ENCODE results near the gene RPTOR. TPM values are rescaled to one million over a fixed set of nuclear protein-coding genes. Genes with fewer than 3 reads are reported as not detected.

RPTOR gene
- total RNA-seq, 1 donor from 2014 or later, result 65.9 TPM

DNA sequence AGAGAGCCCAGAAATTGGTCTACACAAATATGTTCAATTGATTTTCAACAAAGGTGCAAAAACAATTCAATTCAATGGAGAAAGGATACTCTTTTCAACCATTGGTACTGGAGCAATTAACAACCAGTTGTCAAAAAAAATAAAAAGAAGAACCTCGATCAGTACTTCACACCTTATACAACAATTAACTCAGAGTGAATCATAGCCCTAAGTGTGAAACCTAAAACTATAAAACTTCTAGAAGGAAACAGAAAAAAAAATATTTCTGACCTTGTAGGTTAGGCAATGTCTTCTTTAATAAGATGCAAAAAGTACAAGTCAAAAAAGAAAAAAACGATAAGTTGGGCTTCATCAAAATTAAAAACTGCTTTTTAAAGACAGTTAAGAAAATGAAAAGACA is 390.9 kb downstream of the RPTOR start:
- Mint-ChIP-seq H3K27me3 (no peaks in the 10 kb centered on the region), H3K27ac (no peak overlapping the region), H3K9me3 (no peaks in the 10 kb centered on the region), H3K4me3 (no peak overlapping the region), H3K4me1 (peaks cover 29% of the 10 kb centered on the region), H3K36me3 (ENCODE audit: low read depth) (peaks cover 9% of the 10 kb centered on the region)
- DNase-seq, result no peak
- ChIA-PET POLR2A (no interaction called here), CTCF (no interaction called here)
- intact Hi-C loops (cut with micrococcal nuclease), result no loop called here
- TF ChIP-seq, protein P1, sequence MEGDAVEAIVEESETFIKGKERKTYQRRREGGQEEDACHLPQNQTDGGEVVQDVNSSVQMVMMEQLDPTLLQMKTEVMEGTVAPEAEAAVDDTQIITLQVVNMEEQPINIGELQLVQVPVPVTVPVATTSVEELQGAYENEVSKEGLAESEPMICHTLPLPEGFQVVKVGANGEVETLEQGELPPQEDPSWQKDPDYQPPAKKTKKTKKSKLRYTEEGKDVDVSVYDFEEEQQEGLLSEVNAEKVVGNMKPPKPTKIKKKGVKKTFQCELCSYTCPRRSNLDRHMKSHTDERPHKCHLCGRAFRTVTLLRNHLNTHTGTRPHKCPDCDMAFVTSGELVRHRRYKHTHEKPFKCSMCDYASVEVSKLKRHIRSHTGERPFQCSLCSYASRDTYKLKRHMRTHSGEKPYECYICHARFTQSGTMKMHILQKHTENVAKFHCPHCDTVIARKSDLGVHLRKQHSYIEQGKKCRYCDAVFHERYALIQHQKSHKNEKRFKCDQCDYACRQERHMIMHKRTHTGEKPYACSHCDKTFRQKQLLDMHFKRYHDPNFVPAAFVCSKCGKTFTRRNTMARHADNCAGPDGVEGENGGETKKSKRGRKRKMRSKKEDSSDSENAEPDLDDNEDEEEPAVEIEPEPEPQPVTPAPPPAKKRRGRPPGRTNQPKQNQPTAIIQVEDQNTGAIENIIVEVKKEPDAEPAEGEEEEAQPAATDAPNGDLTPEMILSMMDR (IDR thresholded peaks at IDR 0.05), result no peak
- no peak for ATAC-seq (ENCODE audit: low read depth)

DNA sequence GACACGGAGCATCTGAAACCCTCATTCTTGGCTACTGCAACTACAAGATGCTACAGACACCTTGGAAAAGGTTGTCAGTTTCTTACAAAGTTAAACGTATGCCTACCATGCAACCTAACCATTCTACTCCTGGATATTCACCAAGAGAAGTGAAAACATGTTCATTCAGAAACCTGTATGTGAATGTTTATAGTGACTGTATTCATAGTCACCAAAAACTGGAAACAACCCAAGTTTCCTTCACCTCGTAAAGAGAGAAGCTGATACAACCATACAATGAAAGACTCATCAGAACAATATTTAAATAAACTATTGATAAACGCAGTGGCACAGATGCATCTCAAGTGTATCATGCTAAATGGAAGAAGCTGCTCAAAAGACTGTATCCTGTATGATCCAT is 391.6 kb downstream of the RPTOR start:
- TF ChIP-seq, protein P1 (IDR thresholded peaks at IDR 0.05), result no peak
- ChIA-PET CTCF (no interaction called here), POLR2A (no interaction called here)
- ATAC-seq (ENCODE audit: low read depth), result no peak
- Mint-ChIP-seq H3K36me3 (ENCODE audit: low read depth) (peaks cover 11% of the 10 kb centered on the region), H3K4me3 (no peak overlapping the region), H3K27ac (no peak overlapping the region), H3K9me3 (no peaks in the 10 kb centered on the region), H3K27me3 (no peaks in the 10 kb centered on the region), H3K4me1 (peaks cover 33% of the 10 kb centered on the region)
- intact Hi-C loops (cut with micrococcal nuclease), result no loop called here
- DNase-seq, result no peak

- Mint-ChIP-seq H3K27ac (no peak overlapping the region), H3K27me3 (no peaks in the 10 kb centered on the region), H3K4me1 (peaks cover 33% of the 10 kb centered on the region), H3K36me3 (ENCODE audit: low read depth) (peaks cover 9% of the 10 kb centered on the region), H3K4me3 (no peak overlapping the region), H3K9me3 (no peaks in the 10 kb centered on the region)
- ChIA-PET CTCF (no interaction called here), POLR2A (no interaction called here)
- TF ChIP-seq, protein P1 (IDR thresholded peaks at IDR 0.05), result no peak
- intact Hi-C loops (cut with micrococcal nuclease), result no loop called here
- DNase-seq, result no peak
- ATAC-seq (ENCODE audit: low read depth), result no peak
Observed at GRCh38 chr17:80936723-80937122, 392.1 kb downstream of the RPTOR start.

GRCh38 chr17:80937462-80938381 is 393.1 kb downstream of the RPTOR start:
- Mint-ChIP-seq H3K27ac (no peak overlapping the region), H3K4me1 (peaks cover 36% of the 10 kb centered on the region), H3K9me3 (no peaks in the 10 kb centered on the region), H3K4me3 (no peak overlapping the region), H3K36me3 (ENCODE audit: low read depth) (peaks cover 16% of the 10 kb centered on the region), H3K27me3 (no peaks in the 10 kb centered on the region)
- ATAC-seq (ENCODE audit: low read depth) (no peak), DNase-seq (no peak)
- ChIA-PET CTCF (interaction anchor here (0.8 kb wide), 1 partner anchor 11 kb away, joined by 3 read pairs; no protein-coding TSS in a partner anchor), POLR2A (no interaction called here)
- intact Hi-C loops (cut with micrococcal nuclease), result no loop called here
- TF ChIP-seq, protein P1 (IDR thresholded peaks at IDR 0.05), result no peak

GRCh38 chr17:80938556-80938955 is 393.9 kb downstream of the RPTOR start:
- ChIA-PET CTCF (interaction anchor here (0.8 kb wide), 1 partner anchor 11 kb away, joined by 3 read pairs; no protein-coding TSS in a partner anchor), POLR2A (no interaction called here)
- Mint-ChIP-seq H3K4me1 (peaks cover 35% of the 10 kb centered on the region), H3K36me3 (ENCODE audit: low read depth) (peaks cover 18% of the 10 kb centered on the region), H3K4me3 (no peak overlapping the region), H3K9me3 (no peaks in the 10 kb centered on the region), H3K27me3 (no peaks in the 10 kb centered on the region), H3K27ac (no peak overlapping the region)
- TF ChIP-seq, protein P1 (IDR thresholded peaks at IDR 0.05), result no peak
- intact Hi-C loops (cut with micrococcal nuclease), result no loop called here
- no peak for DNase-seq
- ATAC-seq (ENCODE audit: low read depth), result no peak
